Measurements from ENCODE around the gene KLHL4.

- TF ChIP-seq CTCF (conservative IDR thresholded peaks at IDR 0.05) (no peak), ZFX (IDR thresholded peaks at IDR 0.05) (no peak)
These were observed 185.2 kb downstream of the KLHL4 start for GRCh38 chrX:87702795-87703194.
